Stimulated activated naive CD4-positive, alpha-beta T cell (primary cell): Measurements from ENCODE around the gene ZBTB22.
"Not testable (repeated sequence)": the region's sequence is repeated elsewhere in the genome, so short reads cannot be mapped to it uniquely, and the experiment has no call there.

Experiments used
- DNase-seq, 6 experiments: peaks; one replicate each; lab custom pipeline; 2025; lab: John Stamatoyannopoulos, UW

ZBTB22 gene

DNA sequence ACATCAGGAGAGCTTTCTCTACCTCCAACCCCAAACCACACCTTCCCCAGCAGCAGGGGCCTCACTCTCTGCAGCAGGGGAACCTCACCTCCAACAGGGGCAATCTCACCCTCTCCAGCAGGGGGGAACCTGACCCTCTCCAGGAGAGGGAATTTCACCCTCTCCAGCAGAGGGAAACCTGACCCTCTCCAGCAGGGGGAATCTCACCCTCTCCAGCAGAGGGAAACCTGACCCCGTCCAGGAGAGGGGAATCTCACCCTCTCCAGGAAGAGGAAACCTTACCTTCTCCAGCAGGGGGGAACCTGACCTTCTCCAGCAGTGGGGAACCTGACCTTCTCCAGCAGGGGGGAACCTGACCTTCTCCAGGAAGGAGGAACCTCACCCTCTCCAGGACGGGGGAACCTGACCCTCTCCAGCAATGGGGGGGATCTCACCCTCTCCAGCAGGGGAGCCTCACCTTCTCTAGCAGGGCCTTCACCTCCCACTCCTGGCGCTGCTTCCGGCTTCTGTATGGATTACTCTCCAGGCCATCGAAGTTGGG is 37.5 kb downstream of the ZBTB22 start:
- DNase-seq, result peak in 2 of 6 experiments; percentile 11 to 12

DNA sequence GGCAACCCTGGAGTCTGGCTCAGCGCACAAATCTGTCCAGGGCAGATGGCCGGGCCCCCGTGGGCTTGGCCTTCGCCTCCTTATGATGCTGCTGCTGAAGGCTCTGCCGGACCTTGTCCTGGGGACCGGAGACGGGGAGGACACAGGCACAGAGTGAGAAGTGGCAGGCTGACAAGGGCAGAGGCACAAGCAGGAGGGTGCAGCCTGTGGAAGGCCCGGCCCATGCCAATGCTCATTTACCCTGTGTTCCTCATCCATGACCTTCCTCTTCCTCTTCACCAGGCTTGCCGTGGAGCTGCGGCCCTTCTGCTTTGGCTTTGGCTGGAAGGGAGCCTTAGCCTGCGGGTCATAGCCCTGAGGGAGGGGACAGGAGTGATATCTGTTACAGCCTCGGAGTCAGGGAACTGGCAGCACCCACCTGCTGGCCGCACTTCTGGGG is 38.3 kb downstream of the ZBTB22 start:
- DNase-seq, result no peak

- no peak for DNase-seq
These were observed 38.7 kb downstream of the ZBTB22 start for GRCh38 chr6:33278810-33279209.

GRCh38 chr6:33278392-33278741 is 39.2 kb downstream of the ZBTB22 start:
- no peak for DNase-seq

- peak in 2 of 6 experiments; percentile 16 to 41 for DNase-seq
These were observed 39.7 kb downstream of the ZBTB22 start for GRCh38 chr6:33277663-33278391.

DNA sequence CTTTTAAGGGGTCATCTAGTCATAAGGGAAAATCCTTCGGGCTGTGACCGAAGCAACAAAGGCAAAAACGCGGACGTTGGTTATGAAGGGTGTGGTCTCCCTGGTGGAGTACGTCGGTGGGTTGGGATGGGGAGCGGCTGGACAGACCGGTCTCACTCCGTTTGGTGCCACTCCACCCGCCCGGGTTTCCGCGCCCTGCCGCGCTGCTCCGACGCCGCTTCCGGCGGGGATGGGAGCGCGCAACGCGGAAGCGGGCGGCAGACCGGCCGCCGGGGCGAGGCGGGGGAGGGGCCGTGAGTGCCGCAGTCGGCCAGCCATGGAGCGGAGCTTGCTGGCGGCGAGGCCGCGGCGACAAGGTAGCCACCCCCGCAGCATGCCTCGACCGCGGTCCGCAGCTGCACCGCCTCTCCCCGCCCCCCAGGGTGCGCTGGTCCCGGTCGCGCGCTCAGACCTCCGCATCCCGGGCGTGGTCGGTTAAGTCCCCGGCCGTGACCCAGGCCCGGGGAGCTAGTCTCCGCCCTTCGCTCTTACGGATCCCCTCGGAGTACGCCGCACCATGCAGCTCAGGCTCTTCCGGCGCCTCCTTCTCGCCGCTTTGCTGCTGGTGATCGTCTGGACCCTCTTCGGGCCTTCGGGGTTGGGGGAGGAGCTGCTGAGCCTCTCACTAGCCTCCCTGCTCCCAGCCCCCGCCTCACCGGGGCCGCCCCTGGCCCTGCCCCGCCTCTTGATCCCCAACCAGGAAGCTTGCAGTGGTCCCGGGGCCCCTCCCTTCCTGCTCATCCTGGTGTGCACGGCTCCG is 40.5 kb downstream of the ZBTB22 start, which contains the start of gene B3GALT4:
TSS of gene B3GALT4 (plus strand) at position 260 of the 799 bp plus-strand sequence. CDS start at position 557, 297 bp downstream.
- peak; percentile 47 to 79 (median 71) for DNase-seq

DNA sequence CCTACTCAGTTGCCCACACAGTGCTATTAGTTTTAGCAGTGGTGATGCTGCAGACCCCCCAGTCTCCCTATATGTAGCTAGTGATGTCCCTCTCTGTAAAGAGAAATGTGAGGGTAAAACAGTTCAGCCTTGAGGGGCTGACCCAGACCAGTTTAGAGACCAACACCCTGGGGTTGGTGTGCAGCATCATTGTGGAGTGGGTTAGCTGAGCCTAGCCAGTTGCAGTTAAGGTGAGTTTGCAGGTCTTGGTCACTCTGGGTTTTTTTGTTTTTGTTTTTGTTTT is 41.0 kb downstream of the ZBTB22 start:
- no peak for DNase-seq

- not testable (repeated sequence) for DNase-seq
These were observed 41.6 kb downstream of the ZBTB22 start for GRCh38 chr6:33275795-33276580.

DNA sequence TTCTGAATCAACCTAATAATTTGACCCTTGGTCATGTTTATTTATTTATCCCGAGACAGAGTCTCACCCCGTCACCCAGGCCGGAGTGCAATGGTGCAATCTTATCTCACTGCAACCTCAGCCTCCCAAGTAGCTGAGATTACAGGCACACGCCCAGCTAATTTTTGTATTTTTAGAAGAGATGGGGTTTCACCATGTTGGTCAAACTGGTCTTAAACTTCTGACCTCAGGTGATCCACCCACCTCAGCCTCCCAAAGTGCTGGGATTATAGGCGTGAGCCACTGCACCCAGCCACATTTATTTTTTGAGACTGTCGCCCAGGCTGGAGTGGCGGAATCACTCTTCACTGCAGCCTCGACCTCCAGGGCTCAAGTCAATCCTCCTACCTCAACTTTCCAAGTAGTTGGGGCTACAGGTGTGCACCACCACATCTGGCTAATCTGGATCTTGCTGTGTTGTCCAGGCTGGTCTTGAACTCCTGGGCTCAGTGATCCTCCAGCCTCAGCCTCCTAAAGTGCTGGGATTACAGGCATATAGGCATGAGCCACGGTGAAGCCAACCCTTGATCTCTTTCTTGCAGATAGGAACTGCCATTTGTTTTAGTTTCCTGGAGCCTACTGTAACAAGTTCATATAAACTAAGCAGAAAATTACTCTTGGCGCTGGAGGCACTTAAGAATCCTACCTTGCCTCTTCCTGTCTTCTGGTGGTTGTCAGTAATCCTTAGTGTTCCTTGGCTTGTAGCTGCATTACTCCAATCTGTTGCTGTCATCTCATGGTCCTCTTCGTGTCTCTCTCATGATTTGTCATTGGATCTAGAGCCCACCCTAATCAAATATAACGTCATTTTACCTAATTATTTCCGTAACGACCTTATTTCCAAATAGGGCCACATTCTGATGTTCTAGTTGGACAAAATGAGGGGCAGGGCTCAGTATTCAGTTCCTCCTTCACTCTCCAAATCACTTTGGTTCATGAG is 43.3 kb downstream of the ZBTB22 start:
- no peak for DNase-seq

- DNase-seq, result no peak
These were observed 44.2 kb downstream of the ZBTB22 start for GRCh38 chr6:33273129-33273923.

DNA sequence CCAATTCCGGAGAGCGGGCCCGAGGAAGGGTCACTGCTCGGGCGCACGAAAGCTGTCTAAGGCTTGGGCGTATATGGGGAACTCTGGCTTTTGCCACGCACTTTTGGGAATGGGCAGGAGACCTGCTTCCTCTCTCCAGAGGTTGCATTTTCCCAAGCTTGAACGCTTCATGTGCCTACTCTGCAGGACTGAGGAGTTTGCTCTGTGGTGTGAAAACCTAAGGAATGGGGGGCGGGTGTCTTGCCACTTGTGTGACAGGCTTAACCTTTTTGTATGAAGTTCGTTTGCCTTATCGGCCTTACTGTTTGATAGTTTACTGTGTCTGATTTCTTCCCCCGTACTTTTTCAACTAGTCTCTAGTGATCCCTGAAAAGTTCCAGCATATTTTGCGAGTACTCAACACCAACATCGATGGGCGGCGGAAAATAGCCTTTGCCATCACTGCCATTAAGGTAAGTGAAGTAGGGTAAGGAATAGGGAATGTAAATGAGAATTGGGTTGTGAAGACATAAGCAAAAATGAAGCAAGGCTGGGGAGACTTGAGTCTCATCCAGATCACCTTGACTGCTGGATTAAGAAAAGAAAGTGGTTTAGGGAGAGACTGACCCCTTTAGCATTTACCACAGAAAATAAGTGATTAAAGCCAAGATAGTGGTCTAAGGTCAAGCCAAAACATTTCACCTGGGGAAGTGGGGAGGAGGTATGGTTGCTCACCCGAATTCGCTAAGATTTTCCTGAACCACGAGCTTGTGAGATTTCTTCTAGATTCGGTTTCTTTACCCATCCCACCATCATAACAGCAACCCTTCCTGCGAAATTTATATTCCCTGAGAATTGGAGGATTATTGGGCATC is 45.0 kb downstream of the ZBTB22 start:
- peak in 1 of 6 experiments; percentile 29 for DNase-seq

DNA sequence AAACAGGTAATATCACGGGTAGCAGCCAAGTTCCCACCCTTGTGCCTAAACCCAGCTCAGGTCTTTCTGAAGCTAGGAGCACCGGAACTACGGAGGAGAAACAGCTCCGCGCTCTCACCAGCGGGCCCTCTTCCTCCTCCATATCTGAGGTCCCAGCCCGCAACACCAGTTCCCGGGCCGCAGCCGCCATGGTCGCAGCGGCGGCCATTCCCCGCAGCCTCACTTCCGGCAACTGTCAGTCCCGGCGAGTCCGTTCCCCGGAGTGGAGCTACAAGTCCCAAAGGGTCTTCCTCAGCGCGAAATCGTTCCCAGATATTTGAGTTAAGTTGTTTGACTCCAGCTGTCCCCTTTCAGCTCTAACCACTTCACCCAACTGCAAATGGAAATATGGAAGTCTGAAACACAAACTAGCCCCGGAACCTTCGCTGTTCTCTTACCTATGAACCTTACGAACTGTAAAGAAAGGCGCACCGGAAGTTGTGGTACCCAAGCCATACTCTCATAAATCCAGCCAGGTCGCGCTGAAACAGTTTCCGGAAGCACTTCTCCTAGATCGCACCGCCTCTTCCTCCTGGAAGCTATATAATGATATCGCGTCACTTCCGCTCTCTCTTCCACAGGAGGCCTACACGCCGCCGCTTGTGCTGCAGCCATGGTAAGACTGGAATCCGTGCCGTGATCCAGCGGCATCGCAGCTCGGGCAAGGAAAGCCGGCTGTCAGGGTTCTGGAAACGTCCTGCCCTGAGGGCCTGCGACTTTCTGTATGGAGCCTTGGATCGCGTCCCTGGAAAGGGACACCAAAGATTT is 45.9 kb downstream of the ZBTB22 start, which contains the start of the genes RPS18 and VPS52:
TSS of gene RPS18 (plus strand) at position 608 of the 807 bp plus-strand sequence. CDS start at position 653, 45 bp downstream.
TSS of gene VPS52 (minus strand) at position 409 of the 807 bp plus-strand sequence. CDS start at position 208, 201 bp downstream.
- DNase-seq, result peak; percentile 91 to 99 (median 93)

DNA sequence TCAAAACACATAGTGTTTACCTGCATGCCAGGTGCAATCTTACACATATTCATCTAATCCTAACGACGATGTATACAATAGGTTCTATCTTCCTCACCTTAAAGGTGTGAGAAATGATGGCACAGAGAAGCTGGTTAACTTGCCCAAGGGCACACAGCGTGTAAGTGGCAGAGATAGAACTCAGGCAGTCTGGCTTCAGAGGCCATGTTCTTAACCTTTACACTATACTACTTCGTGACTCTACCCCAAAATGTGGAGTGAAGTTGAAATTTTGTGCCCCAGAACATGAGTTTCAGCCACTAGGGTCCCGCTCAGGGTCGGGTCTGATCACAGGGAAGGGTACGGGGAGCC is 46.5 kb downstream of the ZBTB22 start:
- DNase-seq, result no peak
